GM10847 (cell line): Measurements from ENCODE around the gene TMPRSS9.

ENCODE experiments used
- POLR2A ChIP-seq: IDR thresholded peaks from 2 replicates; pipeline ENCODE4 v1.6.1; 2011; ENCODE audit not compliant: insufficient read length; ENCODE audit errors: extremely low read depth

TMPRSS9 gene

DNA sequence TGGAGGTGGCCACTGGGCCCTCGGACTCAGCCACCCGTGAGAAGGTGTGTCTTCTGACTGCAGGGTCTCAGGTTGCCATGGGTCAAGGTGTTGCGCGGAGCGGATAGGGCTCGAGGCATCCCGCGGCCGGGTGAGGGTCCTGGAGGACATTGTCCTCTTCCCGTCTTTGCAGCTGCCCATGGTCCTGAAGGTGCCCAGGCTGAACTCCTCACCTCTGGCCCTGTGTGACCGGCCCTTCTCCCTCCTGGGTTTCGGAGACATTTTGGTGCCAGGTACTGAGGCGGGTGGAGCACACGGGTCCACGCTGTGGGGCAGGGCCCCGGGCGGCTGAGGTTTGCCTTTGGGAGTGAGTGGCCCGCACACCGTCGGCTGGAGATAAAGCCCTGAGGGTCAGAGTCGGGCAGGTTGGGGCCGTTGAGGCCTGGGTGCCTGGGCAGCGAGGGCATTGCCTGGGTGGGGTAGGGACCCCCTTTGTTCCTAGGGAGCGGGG lies 15.6 kb upstream of the TMPRSS9 start:
- TF ChIP-seq POLR2A, result no peak

DNA sequence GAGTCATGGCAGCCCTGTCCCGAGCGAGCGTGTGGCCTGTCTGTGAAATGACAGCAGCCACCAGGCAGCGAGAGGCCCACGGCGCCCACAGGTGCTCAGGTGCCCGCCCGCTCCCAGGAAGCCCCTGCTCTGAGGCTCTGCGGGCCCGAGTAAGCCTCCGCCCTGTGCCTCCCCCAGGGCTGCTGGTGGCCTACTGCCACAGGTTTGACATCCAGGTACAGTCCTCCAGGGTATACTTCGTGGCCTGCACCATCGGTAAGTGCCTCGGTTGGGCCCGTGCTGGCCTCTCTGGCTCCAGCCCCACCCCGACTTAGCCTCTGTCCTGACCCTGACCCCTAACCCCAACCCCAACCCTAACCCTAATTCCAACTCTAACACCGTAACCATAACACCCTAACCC lies 15.0 kb upstream of the TMPRSS9 start:
- no peak for TF ChIP-seq POLR2A

GRCh38 chr19:2345794-2346663 lies 14.0 kb upstream of the TMPRSS9 start:
- TF ChIP-seq POLR2A, result no peak

- no peak for TF ChIP-seq POLR2A
These were observed 9.4 kb upstream of the TMPRSS9 start for GRCh38 chr19:2350656-2351055.

DNA sequence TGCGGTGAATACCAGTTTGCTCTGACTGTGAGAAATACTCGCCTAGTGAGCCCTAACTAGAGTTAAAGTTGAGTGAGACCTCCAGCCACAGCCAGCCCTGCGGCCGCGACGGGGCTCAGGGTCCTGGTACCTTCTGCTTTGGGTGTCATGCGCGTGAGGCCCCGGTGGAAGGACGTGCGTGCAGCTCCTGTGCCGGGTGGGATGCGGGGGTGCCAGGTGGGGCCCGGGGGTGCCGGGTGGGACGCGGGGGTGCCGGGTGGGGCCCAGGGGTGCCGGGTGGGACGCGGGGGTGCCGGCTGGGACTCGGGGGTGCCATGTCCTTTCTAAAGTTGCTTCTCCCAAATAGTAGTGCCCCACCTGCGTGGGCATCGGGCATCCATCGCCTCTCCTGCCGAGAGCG lies 8.5 kb upstream of the TMPRSS9 start:
- no peak for TF ChIP-seq POLR2A

- no peak for TF ChIP-seq POLR2A
These were observed 7.9 kb upstream of the TMPRSS9 start for GRCh38 chr19:2352121-2352520.

DNA sequence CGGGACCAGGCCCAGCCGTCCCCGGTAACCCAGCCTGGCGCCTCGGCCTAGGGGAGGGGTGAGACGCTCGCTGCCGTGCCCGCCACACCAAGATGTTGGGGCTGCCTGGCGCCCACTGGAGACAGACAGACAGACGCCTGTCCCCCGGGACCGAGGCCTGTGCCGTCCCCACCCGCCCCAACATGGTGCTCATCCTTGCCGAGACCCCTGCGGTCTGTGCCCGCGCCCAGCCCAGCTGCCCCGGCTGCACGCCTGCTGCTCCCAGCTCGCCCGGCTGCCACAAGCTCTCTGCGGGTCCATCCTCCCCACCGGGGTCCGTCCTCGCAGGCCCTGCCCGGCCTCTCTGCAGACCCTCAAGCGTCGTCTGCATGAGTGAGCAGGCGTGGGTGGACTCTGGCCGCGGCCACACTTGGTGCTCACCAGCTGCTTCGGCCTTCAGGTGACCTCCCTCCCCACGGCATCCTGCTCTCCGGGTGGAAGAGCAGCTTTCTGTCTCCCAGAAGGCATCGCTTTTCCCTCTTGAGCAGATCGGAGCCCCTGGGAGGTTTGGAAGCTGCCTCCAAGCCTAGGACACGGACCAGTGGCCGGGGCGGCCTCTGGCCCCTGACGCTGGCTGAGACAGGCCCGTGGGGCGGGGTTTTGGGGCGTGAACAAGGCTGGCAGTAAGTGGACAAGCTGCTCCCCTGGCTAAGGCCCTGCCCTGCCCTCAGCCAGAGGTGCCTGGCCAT lies 6.7 kb upstream of the TMPRSS9 start:
- no peak for TF ChIP-seq POLR2A

- no peak for TF ChIP-seq POLR2A
These were observed 6.0 kb upstream of the TMPRSS9 start for GRCh38 chr19:2353887-2354592.

GRCh38 chr19:2354670-2355069 lies 5.4 kb upstream of the TMPRSS9 start:
- TF ChIP-seq POLR2A, result no peak

DNA sequence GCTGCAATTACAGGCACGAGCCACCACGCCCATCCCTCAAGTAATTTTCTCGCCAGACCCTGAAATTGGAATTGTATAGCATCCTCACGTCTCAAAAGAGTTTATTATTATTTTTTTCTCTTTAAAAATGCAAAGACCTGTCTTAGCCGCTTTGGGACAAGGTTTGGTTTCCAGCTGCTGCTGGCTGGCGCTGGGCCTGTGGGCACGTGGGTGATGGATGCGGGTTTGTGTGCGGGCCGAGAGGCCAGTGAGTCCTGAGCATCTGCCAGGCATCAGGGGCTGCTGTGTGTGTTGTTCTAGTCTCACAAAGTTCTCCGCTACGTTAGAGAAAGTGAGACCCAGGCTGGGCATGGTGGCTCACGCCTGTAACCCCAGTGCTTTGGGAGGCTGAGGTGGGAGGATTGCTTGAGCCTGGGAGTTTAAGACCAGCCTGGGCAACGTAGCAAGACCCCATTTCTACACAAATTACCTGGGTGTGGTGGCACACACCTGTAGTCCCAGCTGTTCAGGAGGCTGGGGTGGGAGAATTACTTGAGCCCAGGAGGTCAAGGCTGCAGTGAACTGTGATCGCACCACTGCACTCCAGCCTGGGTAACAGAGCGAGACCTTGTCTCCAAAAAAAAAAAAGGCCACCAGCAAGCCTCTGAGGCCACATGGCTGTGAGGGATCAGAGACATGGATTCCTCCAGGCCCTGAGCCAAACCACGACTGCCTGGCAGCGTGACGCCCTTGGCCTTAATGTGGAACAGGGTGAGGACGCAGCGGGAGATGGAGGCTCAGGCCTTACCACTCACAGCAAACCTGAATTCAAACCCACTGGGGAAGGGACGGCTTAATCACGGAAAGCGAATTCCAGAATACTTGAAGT lies 4.7 kb upstream of the TMPRSS9 start:
- TF ChIP-seq POLR2A, result no peak

DNA sequence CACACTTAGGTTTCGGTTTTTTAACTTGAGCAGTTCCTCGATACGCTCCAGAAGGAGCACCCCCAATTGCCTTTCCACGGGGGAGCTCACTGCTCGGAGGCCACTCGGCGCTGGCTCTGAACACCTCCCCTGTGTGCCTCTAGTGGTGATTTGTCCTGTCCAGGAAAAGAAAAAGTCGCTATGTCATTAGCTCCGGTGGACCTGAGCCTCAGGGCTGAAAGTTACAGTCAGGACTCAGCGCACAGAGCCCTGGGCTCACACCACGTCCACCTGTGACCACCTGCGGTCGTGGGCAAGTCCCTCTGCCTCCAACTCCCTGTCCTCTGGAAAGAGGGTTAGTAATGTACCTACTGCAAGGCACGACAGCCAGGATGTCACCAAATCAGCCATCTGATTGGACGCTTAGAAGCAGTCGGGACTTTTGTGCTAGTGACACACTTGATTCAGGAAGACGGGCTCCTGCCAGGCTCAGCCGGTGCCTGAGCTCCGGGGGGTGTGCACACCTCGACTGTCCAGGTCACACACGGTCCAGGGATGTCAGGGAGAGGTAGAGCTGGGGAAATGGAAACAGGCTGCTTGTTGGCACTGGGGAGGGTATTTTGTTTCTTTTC lies 3.9 kb upstream of the TMPRSS9 start:
- TF ChIP-seq POLR2A, result no peak

DNA sequence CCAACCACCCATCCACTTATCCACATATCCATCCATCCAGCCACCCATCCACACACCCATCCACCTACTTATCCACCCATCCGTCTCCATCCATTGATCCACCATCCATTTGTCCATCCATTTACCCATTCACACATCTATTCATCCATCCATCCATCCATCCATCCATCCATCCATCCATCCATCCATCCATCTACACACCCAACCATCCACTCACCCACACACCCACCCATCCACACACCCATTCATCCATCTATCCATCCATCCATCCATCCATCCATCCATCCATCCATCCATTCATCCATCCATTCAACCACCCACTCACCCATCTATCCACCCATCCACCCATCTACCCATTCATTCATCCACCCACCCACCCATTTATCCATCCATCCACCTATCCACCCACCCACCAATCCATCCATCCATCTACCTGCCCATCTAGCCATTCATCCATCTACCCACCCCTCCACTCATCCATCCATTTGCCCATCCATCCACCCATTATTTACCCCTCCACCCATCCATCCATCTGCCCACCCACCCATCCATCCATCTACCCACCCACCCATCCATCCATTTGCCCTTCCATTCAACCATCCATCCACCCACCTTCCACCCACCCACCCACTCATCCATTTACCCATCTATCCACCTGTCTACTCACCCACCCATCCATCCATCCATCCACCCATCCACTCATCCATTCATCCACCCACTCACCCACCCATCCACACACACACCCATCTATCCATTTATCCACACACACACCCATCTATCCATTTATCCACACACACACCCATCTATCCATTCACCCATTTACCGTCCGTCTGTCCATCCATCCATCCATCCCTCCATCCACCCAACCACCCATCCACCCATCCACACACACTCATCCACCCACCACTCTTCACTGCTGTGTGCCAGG lies 2.5 kb upstream of the TMPRSS9 start:
- no peak for TF ChIP-seq POLR2A

GRCh38 chr19:2358548-2359173 lies 1.4 kb upstream of the TMPRSS9 start:
- TF ChIP-seq POLR2A, result no peak
